Measurements from ENCODE around the gene PDE1C. TPM values are rescaled to one million over a fixed set of nuclear protein-coding genes. Genes with fewer than 3 reads are reported as not detected.

The PDE1C gene
- total and polyA plus RNA-seq, 5 donors, result 23.2 to 94.4 (median 90.1) TPM

- Histone ChIP-seq H3K4me3 (ENCODE audit: low read length) (no peak overlapping the region), H3K4me1 (ENCODE audit: control insufficient read depth, insufficient read depth, low read length) (no peaks in the 10 kb centered on the region), H3K9me3 (ENCODE audit: control insufficient read depth, low read length) (no peaks in the 10 kb centered on the region), H3K27ac (ENCODE audit: low read length) (no peak overlapping the region), H3K27me3 (ENCODE audit: control insufficient read depth, insufficient read depth) (no peaks in the 10 kb centered on the region)
- intact Hi-C loops (cut with DNase I), result no loop called here
- DNase-seq (no peak), ATAC-seq (no peak)
These were observed 241.7 kb downstream of the PDE1C start for GRCh38 chr7:31828520-31828919.

GRCh38 chr7:31825576-31825975, 244.6 kb downstream of the PDE1C start:
- intact Hi-C loops (cut with DNase I), result no loop called here
- no peak overlapping the region for H3K4me3 ChIP-seq (ENCODE audit: low read length)
- ATAC-seq (no peak), DNase-seq (no peak)
- no peak overlapping the region for H3K27ac ChIP-seq (ENCODE audit: low read length)
- H3K4me1 ChIP-seq (ENCODE audit: control insufficient read depth, insufficient read depth, low read length), result no peaks in the 10 kb centered on the region
- no peaks in the 10 kb centered on the region for H3K9me3 ChIP-seq (ENCODE audit: control insufficient read depth, low read length)
- no peaks in the 10 kb centered on the region for H3K27me3 ChIP-seq (ENCODE audit: control insufficient read depth, insufficient read depth)

- DNase-seq, result no peak
- no peak for ATAC-seq
- no peaks in the 10 kb centered on the region for H3K4me1 ChIP-seq (ENCODE audit: control insufficient read depth, insufficient read depth, low read length)
- H3K9me3 ChIP-seq (ENCODE audit: control insufficient read depth, low read length), result no peaks in the 10 kb centered on the region
- no peak overlapping the region for H3K27ac ChIP-seq (ENCODE audit: low read length)
- WGBS, result 90% methylated on average over 5 of the region's 5 CpGs
- intact Hi-C loops (cut with DNase I), result no loop called here
- H3K4me3 ChIP-seq (ENCODE audit: low read length), result no peak overlapping the region
- H3K27me3 ChIP-seq (ENCODE audit: control insufficient read depth, insufficient read depth), result no peaks in the 10 kb centered on the region
These were observed 251.2 kb downstream of the PDE1C start for GRCh38 chr7:31819031-31819430.

GRCh38 chr7:31816810-31817209, 253.4 kb downstream of the PDE1C start:
- intact Hi-C loops (cut with DNase I), result no loop called here
- no peaks in the 10 kb centered on the region for H3K9me3 ChIP-seq (ENCODE audit: control insufficient read depth, low read length)
- DNase-seq (no peak), ATAC-seq (no peak)
- H3K4me3 ChIP-seq (ENCODE audit: low read length), result no peak overlapping the region
- 88% methylated on average over 5 of the region's 5 CpGs for WGBS
- no peaks in the 10 kb centered on the region for H3K4me1 ChIP-seq (ENCODE audit: control insufficient read depth, insufficient read depth, low read length)
- H3K27ac ChIP-seq (ENCODE audit: low read length), result no peak overlapping the region
- H3K27me3 ChIP-seq (ENCODE audit: control insufficient read depth, insufficient read depth), result no peaks in the 10 kb centered on the region

GRCh38 chr7:31815796-31816195, 254.4 kb downstream of the PDE1C start:
- intact Hi-C loops (cut with DNase I), result no loop called here
- no peak overlapping the region for H3K4me3 ChIP-seq (ENCODE audit: low read length)
- no peaks in the 10 kb centered on the region for H3K27me3 ChIP-seq (ENCODE audit: control insufficient read depth, insufficient read depth)
- DNase-seq (no peak), ATAC-seq (no peak)
- H3K27ac ChIP-seq (ENCODE audit: low read length), result no peak overlapping the region
- no peaks in the 10 kb centered on the region for H3K4me1 ChIP-seq (ENCODE audit: control insufficient read depth, insufficient read depth, low read length)
- WGBS, result 76% methylated on average over 9 of the region's 9 CpGs
- H3K9me3 ChIP-seq (ENCODE audit: control insufficient read depth, low read length), result no peaks in the 10 kb centered on the region

GRCh38 chr7:31814187-31814586, 256.0 kb downstream of the PDE1C start:
- 85% methylated on average over 3 of the region's 3 CpGs for WGBS
- Histone ChIP-seq H3K27me3 (ENCODE audit: control insufficient read depth, insufficient read depth) (no peaks in the 10 kb centered on the region), H3K4me3 (ENCODE audit: low read length) (no peak overlapping the region), H3K4me1 (ENCODE audit: control insufficient read depth, insufficient read depth, low read length) (no peaks in the 10 kb centered on the region), H3K27ac (ENCODE audit: low read length) (no peak overlapping the region), H3K9me3 (ENCODE audit: control insufficient read depth, low read length) (no peaks in the 10 kb centered on the region)
- intact Hi-C loops (cut with DNase I), result no loop called here
- no peak for ATAC-seq
- no peak for DNase-seq

- H3K27me3 ChIP-seq (ENCODE audit: control insufficient read depth, insufficient read depth), result no peaks in the 10 kb centered on the region
- 54% methylated on average over 3 of the region's 3 CpGs for WGBS
- DNase-seq (peak in 2 of 3 donors; percentile 22 to 32), ATAC-seq (peak; percentile 58 to 61)
- no peaks in the 10 kb centered on the region for H3K4me1 ChIP-seq (ENCODE audit: control insufficient read depth, insufficient read depth, low read length)
- no peak overlapping the region for H3K4me3 ChIP-seq (ENCODE audit: low read length)
- intact Hi-C loops (cut with DNase I), result no loop called here
- H3K9me3 ChIP-seq (ENCODE audit: control insufficient read depth, low read length), result no peaks in the 10 kb centered on the region
- H3K27ac ChIP-seq (ENCODE audit: low read length), result no peak overlapping the region
These were observed 258.4 kb downstream of the PDE1C start for GRCh38 chr7:31811650-31812461.

- no peak for ATAC-seq
- H3K27ac ChIP-seq (ENCODE audit: low read length), result no peak overlapping the region
- no peaks in the 10 kb centered on the region for H3K4me1 ChIP-seq (ENCODE audit: control insufficient read depth, insufficient read depth, low read length)
- no peak for DNase-seq
- no peaks in the 10 kb centered on the region for H3K9me3 ChIP-seq (ENCODE audit: control insufficient read depth, low read length)
- no peak overlapping the region for H3K4me3 ChIP-seq (ENCODE audit: low read length)
- H3K27me3 ChIP-seq (ENCODE audit: control insufficient read depth, insufficient read depth), result no peaks in the 10 kb centered on the region
- intact Hi-C loops (cut with DNase I), result no loop called here
- WGBS, result 81% methylated on average over 2 of the region's 2 CpGs
These were observed 264.9 kb downstream of the PDE1C start for GRCh38 chr7:31805209-31805818.

GRCh38 chr7:31796375-31796774, 273.8 kb downstream of the PDE1C start:
- Histone ChIP-seq H3K9me3 (ENCODE audit: control insufficient read depth, low read length) (no peaks in the 10 kb centered on the region), H3K27me3 (ENCODE audit: control insufficient read depth, insufficient read depth) (no peaks in the 10 kb centered on the region), H3K4me1 (ENCODE audit: control insufficient read depth, insufficient read depth, low read length) (peaks cover 1% of the 10 kb centered on the region), H3K27ac (ENCODE audit: low read length) (no peak overlapping the region), H3K4me3 (ENCODE audit: low read length) (no peak overlapping the region)
- DNase-seq (no peak), ATAC-seq (no peak)
- 81% methylated on average over 5 of the region's 5 CpGs for WGBS
- intact Hi-C loops (cut with DNase I), result no loop called here

GRCh38 chr7:31794851-31795344, 275.3 kb downstream of the PDE1C start:
- Histone ChIP-seq H3K27me3 (ENCODE audit: control insufficient read depth, insufficient read depth) (no peaks in the 10 kb centered on the region), H3K4me1 (ENCODE audit: control insufficient read depth, insufficient read depth, low read length) (peaks cover 1% of the 10 kb centered on the region), H3K27ac (ENCODE audit: low read length) (no peak overlapping the region), H3K9me3 (ENCODE audit: control insufficient read depth, low read length) (no peaks in the 10 kb centered on the region), H3K4me3 (ENCODE audit: low read length) (no peak overlapping the region)
- WGBS, result 85% methylated on average over 2 of the region's 2 CpGs
- DNase-seq (no peak), ATAC-seq (no peak)
- intact Hi-C loops (cut with DNase I), result no loop called here

- DNase-seq (no peak), ATAC-seq (no peak)
- no peak overlapping the region for H3K4me3 ChIP-seq (ENCODE audit: low read length)
- intact Hi-C loops (cut with DNase I), result no loop called here
- no peaks in the 10 kb centered on the region for H3K9me3 ChIP-seq (ENCODE audit: control insufficient read depth, low read length)
- H3K27me3 ChIP-seq (ENCODE audit: control insufficient read depth, insufficient read depth), result no peaks in the 10 kb centered on the region
- no peak overlapping the region for H3K27ac ChIP-seq (ENCODE audit: low read length)
- 75% methylated on average over 2 of the region's 2 CpGs for WGBS
- H3K4me1 ChIP-seq (ENCODE audit: control insufficient read depth, insufficient read depth, low read length), result no peaks in the 10 kb centered on the region
These were observed 278.3 kb downstream of the PDE1C start for GRCh38 chr7:31791881-31792280.

Measured in right cardiac atrium (tissue), 5 donors.